ENCODE results near the gene NMD3. TPM values are rescaled to one million over a fixed set of nuclear protein-coding genes. Genes with fewer than 3 reads are reported as not detected.
"Not testable (repeated sequence)": the region's sequence is repeated elsewhere in the genome, so short reads cannot be mapped to it uniquely, and the experiment has no call there.

The NMD3 gene
- total RNA-seq, 1 donor from 2014 or later, result 87.3 TPM

DNA sequence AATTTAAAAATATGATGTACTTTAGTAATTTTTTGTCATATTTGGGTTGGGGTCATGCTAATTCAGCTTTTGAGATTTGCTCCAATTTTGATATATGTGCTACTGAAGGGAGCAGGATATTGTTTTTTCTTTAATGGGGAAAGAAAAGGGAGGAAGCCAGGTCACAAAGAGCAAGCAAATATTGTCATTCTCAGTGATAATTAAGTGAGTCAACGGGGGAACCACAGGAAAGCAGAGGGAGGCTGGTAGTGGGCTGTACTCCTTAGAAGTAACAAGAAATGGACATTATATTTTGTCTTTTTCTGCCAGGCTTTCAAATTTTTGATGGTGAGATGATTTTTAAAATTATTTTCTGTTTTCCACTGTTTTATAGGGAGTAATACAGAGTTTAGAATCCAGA, 45.6 kb upstream of the NMD3 start:
- H3K36me3 ChIP-seq (ENCODE audit: insufficient read depth, low read length), result no peaks in the 10 kb centered on the region
- no peaks in the 10 kb centered on the region for H3K27me3 ChIP-seq (ENCODE audit: insufficient read depth, low read length)
- no peak for DNase-seq (ENCODE audit: low read depth)
- H3K4me1 Mint-ChIP-seq (ENCODE audit: low read depth, unreplicated experiment), result peaks cover 11% of the 10 kb centered on the region
- H4K20me1 ChIP-seq (ENCODE audit: insufficient read depth, low read length), result no peaks in the 10 kb centered on the region
- H3K27ac Mint-ChIP-seq (ENCODE audit: unreplicated experiment), result no peak overlapping the region
- H3K4me2 ChIP-seq (ENCODE audit: low read length), result no peak overlapping the region
- H3K9me3 Mint-ChIP-seq (ENCODE audit: unreplicated experiment), result peaks cover 2% of the 10 kb centered on the region
- H3K36me3 Mint-ChIP-seq (ENCODE audit: low read depth, unreplicated experiment), result no peaks in the 10 kb centered on the region
- H3K27ac ChIP-seq (ENCODE audit: low read depth, low read length), result no peak overlapping the region
- FAIRE-seq, result no peak
- no peaks in the 10 kb centered on the region for H3K27me3 Mint-ChIP-seq (ENCODE audit: low read depth, unreplicated experiment)
- no peak for TF ChIP-seq EZH2 (IDR thresholded peaks at IDR 0.05; ENCODE audit: insufficient read depth, low read length)
- TF ChIP-seq, protein P1, sequence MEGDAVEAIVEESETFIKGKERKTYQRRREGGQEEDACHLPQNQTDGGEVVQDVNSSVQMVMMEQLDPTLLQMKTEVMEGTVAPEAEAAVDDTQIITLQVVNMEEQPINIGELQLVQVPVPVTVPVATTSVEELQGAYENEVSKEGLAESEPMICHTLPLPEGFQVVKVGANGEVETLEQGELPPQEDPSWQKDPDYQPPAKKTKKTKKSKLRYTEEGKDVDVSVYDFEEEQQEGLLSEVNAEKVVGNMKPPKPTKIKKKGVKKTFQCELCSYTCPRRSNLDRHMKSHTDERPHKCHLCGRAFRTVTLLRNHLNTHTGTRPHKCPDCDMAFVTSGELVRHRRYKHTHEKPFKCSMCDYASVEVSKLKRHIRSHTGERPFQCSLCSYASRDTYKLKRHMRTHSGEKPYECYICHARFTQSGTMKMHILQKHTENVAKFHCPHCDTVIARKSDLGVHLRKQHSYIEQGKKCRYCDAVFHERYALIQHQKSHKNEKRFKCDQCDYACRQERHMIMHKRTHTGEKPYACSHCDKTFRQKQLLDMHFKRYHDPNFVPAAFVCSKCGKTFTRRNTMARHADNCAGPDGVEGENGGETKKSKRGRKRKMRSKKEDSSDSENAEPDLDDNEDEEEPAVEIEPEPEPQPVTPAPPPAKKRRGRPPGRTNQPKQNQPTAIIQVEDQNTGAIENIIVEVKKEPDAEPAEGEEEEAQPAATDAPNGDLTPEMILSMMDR (IDR thresholded peaks at IDR 0.05; ENCODE audit: insufficient read depth, low read depth, low read length), result no peak
- H3K9me3 ChIP-seq (ENCODE audit: insufficient read depth, low read depth, low read length), result no peaks in the 10 kb centered on the region
- H3K4me3 Mint-ChIP-seq (ENCODE audit: unreplicated experiment), result no peak overlapping the region
- no peaks in the 10 kb centered on the region for H3K79me2 ChIP-seq (ENCODE audit: insufficient read depth, low read length)
- no peak overlapping the region for H3K9ac ChIP-seq (ENCODE audit: low read length)
- no peak overlapping the region for H2AFZ ChIP-seq (ENCODE audit: low read depth, low read length)
- H3K4me3 ChIP-seq (ENCODE audit: insufficient read depth, low read depth, low read length), result no peak overlapping the region
- H3K4me1 ChIP-seq (ENCODE audit: insufficient read depth, low read length), result peaks cover 4% of the 10 kb centered on the region

DNA sequence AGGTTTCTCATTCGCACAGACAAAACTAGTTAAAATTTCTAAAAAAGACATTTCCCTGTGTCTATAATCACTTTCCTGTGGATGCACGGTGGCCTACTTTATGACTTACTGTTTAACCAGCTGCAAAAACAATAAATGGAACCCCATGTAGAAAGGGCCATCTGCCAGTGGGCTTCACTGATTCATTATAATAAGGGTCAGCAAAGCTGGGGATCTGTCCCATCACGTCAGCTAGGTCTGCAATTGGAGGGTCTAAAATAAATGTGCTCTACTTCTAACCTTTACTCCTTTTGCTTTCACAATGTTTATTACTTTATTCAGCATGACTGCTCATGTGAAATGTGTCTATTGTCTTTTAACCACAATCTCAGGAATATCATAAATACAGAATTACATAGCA, 43.1 kb upstream of the NMD3 start:
- Histone ChIP-seq H3K79me2 (ENCODE audit: insufficient read depth, low read length) (no peaks in the 10 kb centered on the region), H3K4me1 (ENCODE audit: insufficient read depth, low read length) (no peaks in the 10 kb centered on the region), H4K20me1 (ENCODE audit: insufficient read depth, low read length) (no peaks in the 10 kb centered on the region), H3K9ac (ENCODE audit: low read length) (no peak overlapping the region), H3K27ac (ENCODE audit: low read depth, low read length) (no peak overlapping the region), H3K36me3 (ENCODE audit: insufficient read depth, low read length) (no peaks in the 10 kb centered on the region), H3K4me3 (ENCODE audit: insufficient read depth, low read depth, low read length) (no peak overlapping the region), H3K9me3 (ENCODE audit: insufficient read depth, low read depth, low read length) (no peaks in the 10 kb centered on the region), H3K4me2 (ENCODE audit: low read length) (no peak overlapping the region), H2AFZ (ENCODE audit: low read depth, low read length) (no peak overlapping the region), H3K27me3 (ENCODE audit: insufficient read depth, low read length) (no peaks in the 10 kb centered on the region)
- TF ChIP-seq, protein P1 (IDR thresholded peaks at IDR 0.05; ENCODE audit: insufficient read depth, low read depth, low read length), result no peak
- TF ChIP-seq EZH2 (IDR thresholded peaks at IDR 0.05; ENCODE audit: insufficient read depth, low read length), result no peak
- FAIRE-seq (no peak), DNase-seq (ENCODE audit: low read depth) (peak; percentile 78)
- Mint-ChIP-seq H3K9me3 (ENCODE audit: unreplicated experiment) (peaks cover 2% of the 10 kb centered on the region), H3K4me3 (ENCODE audit: unreplicated experiment) (no peak overlapping the region), H3K27me3 (ENCODE audit: low read depth, unreplicated experiment) (no peaks in the 10 kb centered on the region), H3K4me1 (ENCODE audit: low read depth, unreplicated experiment) (no peaks in the 10 kb centered on the region), H3K27ac (ENCODE audit: unreplicated experiment) (no peak overlapping the region), H3K36me3 (ENCODE audit: low read depth, unreplicated experiment) (no peaks in the 10 kb centered on the region)

DNA sequence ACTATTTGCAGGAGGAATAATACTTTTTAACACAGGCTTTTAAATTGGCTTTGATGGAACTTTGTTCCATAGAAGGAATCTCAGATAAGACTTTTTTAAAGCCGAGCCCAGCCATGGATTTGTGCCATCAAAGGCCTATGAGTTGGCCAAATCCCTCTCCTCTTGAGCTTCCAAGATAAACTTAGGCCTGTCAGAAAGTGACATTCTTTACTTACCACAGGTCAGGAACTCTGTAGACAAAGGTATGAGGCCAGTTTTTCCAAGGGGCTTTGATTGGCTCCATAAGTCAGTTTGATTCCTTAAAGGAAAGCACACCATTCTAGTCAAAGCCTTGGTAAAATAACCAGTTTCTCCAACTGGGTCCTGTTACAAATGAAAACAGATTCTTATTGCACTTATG, 39.7 kb upstream of the NMD3 start:
- H3K27me3 Mint-ChIP-seq (ENCODE audit: low read depth, unreplicated experiment); H2AFZ ChIP-seq (ENCODE audit: low read depth, low read length); FAIRE-seq; H3K4me2 ChIP-seq (ENCODE audit: low read length); H3K36me3 ChIP-seq (ENCODE audit: insufficient read depth, low read length); H3K79me2 ChIP-seq (ENCODE audit: insufficient read depth, low read length); H3K36me3 Mint-ChIP-seq (ENCODE audit: low read depth, unreplicated experiment); H3K9me3 Mint-ChIP-seq (ENCODE audit: unreplicated experiment); H4K20me1 ChIP-seq (ENCODE audit: insufficient read depth, low read length); H3K4me3 ChIP-seq (ENCODE audit: insufficient read depth, low read depth, low read length); H3K4me1 ChIP-seq (ENCODE audit: insufficient read depth, low read length); H3K4me1 Mint-ChIP-seq (ENCODE audit: low read depth, unreplicated experiment); H3K27ac ChIP-seq (ENCODE audit: low read depth, low read length); H3K27me3 ChIP-seq (ENCODE audit: insufficient read depth, low read length); H3K27ac Mint-ChIP-seq (ENCODE audit: unreplicated experiment); H3K9ac ChIP-seq (ENCODE audit: low read length); H3K4me3 Mint-ChIP-seq (ENCODE audit: unreplicated experiment); H3K9me3 ChIP-seq (ENCODE audit: insufficient read depth, low read depth, low read length): not testable (repeated sequence)
- peak; percentile 94 for DNase-seq (ENCODE audit: low read depth)
